HL-60 (cell line): Measurements from ENCODE around the gene CHMP4B.

Experiments
- CTCF ChIP-seq: IDR thresholded peaks from one replicate; pipeline ENCODE4 v1.5.1; 2011; ENCODE audit warnings: low read length, control low read depth, inconsistent platforms; ENCODE audit not compliant: insufficient read depth
- POLR2AphosphoS5 ChIP-seq: IDR thresholded peaks from 2 replicates; pipeline ENCODE4 v1.6.1; 2012; ENCODE audit warnings: low read depth

DNA sequence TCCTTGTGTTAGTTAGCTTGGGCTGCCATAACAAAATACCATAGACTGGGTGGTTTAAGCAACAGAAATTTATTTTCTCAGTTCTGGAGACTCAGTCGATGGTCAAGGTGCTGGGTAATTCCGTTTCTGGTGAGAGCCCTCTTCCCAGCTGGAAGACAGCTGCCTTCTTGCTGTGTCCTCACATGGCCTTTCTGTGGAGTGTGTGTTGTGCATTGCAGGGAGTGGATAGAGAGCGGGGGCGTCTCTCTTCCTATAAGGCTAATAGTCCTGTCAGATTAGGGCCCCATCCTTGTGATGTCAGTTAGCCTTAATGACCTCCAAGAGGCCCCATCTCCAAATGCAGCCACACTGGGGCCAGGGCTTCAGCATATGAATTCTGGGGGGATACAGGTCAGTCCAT is 19.2 kb downstream of the CHMP4B start:
- TF ChIP-seq POLR2AphosphoS5 (no peak), CTCF (no peak)
